HG03135 (cell line): ENCODE data around the gene HGS.
"Not testable (repeated sequence)": the region's sequence is repeated elsewhere in the genome, so short reads cannot be mapped to it uniquely, and the experiment has no call there.

ENCODE experiments used
- ATAC-seq: cut with Tn5 transposase; IDR thresholded peaks from one replicate; pipeline ENCODE4 v1.9.1; 2021; ENCODE audit warnings: mild to moderate bottlenecking, moderate library complexity; ENCODE audit not compliant: unreplicated experiment

HGS gene

GRCh38 chr17:81738801-81739393 lies 55.1 kb downstream of the HGS start:
- no peak for ATAC-seq

GRCh38 chr17:81739593-81739992 lies 55.8 kb downstream of the HGS start:
- not testable (repeated sequence) for ATAC-seq

GRCh38 chr17:81740395-81740961 lies 56.7 kb downstream of the HGS start:
- no peak for ATAC-seq

- no peak for ATAC-seq
These were observed 57.3 kb downstream of the HGS start for GRCh38 chr17:81741049-81741593.

- ATAC-seq = no peak
These were observed 58.0 kb downstream of the HGS start for GRCh38 chr17:81741594-81742452.
